HG02623 (cell line): Measurements from ENCODE around the gene GPR18.

Source experiments
- ATAC-seq: cut with Tn5 transposase; IDR thresholded peaks from one replicate; pipeline ENCODE4 v1.9.1; 2021; ENCODE audit warnings: moderate library complexity; ENCODE audit not compliant: unreplicated experiment

Gene GPR18

GRCh38 chr13:99258210-99258860 is at the start of gene GPR18:
GPR18 (minus strand) TSS chr13:99258379; CDS start chr13:99255872, 2,507 bp downstream.
- ATAC-seq, result peak; percentile 88

- peak; percentile 35 for ATAC-seq
These were observed 49.6 kb upstream of the GPR18 start for GRCh38 chr13:99307648-99308339.

GRCh38 chr13:99307247-99307646 is 49.1 kb upstream of the GPR18 start, which contains the start of gene GPR183:
GPR183 (minus strand) TSS chr13:99307399; CDS start chr13:99296145, 11,254 bp downstream.
- peak; percentile 55 for ATAC-seq

- no peak for ATAC-seq
These were observed 47.4 kb upstream of the GPR18 start for GRCh38 chr13:99305566-99305965.

- ATAC-seq, result no peak
These were observed 47.0 kb upstream of the GPR18 start for GRCh38 chr13:99305158-99305557.

GRCh38 chr13:99304541-99304940 is 46.4 kb upstream of the GPR18 start:
- ATAC-seq, result no peak

- ATAC-seq, result no peak
These were observed 45.8 kb upstream of the GPR18 start for GRCh38 chr13:99303863-99304521.

GRCh38 chr13:99302637-99303505 is 44.7 kb upstream of the GPR18 start:
- no peak for ATAC-seq

GRCh38 chr13:99301913-99302636 is 43.9 kb upstream of the GPR18 start:
- ATAC-seq, result no peak

- no peak for ATAC-seq
These were observed 43.1 kb upstream of the GPR18 start for GRCh38 chr13:99301056-99301838.

- no peak for ATAC-seq
These were observed 41.8 kb upstream of the GPR18 start for GRCh38 chr13:99299920-99300341.

GRCh38 chr13:99299256-99299919 is 41.2 kb upstream of the GPR18 start:
- ATAC-seq, result no peak

- no peak for ATAC-seq
These were observed 39.9 kb upstream of the GPR18 start for GRCh38 chr13:99298056-99298455.

GRCh38 chr13:99297331-99297730 is 39.2 kb upstream of the GPR18 start:
- no peak for ATAC-seq

GRCh38 chr13:99296398-99296797 is 38.2 kb upstream of the GPR18 start:
- peak; percentile 51 for ATAC-seq

GRCh38 chr13:99295488-99296252 is 37.5 kb upstream of the GPR18 start:
- ATAC-seq, result no peak

- no peak for ATAC-seq
These were observed 36.8 kb upstream of the GPR18 start for GRCh38 chr13:99294958-99295357.

GRCh38 chr13:99294198-99294597 is 36.0 kb upstream of the GPR18 start:
- ATAC-seq, result no peak
